Measurements from ENCODE around the gene GLRX.
"Not testable (repeated sequence)": the region's sequence is repeated elsewhere in the genome, so short reads cannot be mapped to it uniquely, and the experiment has no call there.

Gene GLRX, protein sequence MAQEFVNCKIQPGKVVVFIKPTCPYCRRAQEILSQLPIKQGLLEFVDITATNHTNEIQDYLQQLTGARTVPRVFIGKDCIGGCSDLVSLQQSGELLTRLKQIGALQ

GRCh38 chr5:95822542-95823181 is at the start of gene GLRX:
TSS of gene GLRX (minus strand) at chr5:95822726. CDS start at chr5:95822662, 64 bp downstream.
- peak; percentile 57 for DNase-seq
- H3K27me3 Mint-ChIP-seq = no peaks in the 10 kb centered on the region
- peak within 1 kb of the TSS; percentile 90 for H3K4me3 Mint-ChIP-seq
- H3K4me1 Mint-ChIP-seq = peaks cover 72% of the 10 kb centered on the region
- H3K9me3 Mint-ChIP-seq = no peaks in the 10 kb centered on the region
- H3K27ac Mint-ChIP-seq = peak within 1 kb of the TSS; percentile 87
- ATAC-seq = peak; percentile 27
- no peaks in the 10 kb centered on the region for H3K36me3 Mint-ChIP-seq (ENCODE audit: low read depth)

DNA sequence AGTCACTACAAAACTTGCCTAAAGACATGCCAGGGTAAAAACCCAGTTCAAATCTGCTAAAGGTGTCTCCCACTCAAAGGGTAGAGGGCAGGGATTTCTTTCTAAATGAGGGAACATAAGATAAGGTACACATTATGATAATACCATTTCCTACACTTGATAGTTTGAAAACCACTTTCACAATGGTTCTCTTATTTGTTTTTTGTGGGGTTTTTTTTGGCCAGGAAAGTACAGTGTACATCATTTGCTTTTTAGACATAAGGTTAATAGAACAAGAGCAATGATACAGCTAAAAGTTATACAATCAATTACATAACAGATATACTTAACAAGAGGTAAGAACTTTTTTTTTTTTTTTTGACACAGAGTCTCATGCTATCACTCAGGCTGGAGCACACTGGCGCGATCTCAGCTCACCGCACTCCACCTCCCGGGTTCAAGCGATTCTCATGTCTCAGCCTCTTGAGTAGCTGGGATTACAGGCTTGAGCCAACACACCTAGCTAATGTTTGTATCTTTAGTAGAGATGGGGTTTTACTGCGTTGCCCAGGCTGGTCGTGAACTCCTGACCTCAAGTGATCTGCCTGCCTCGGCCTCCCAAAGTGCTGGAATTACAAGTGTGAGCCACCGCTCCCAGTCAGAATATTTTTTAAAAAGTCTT is 48.8 kb upstream of the GLRX start:
- Mint-ChIP-seq H3K4me1 (peaks cover 58% of the 10 kb centered on the region), H3K27ac (peak overlapping the region; percentile 98), H3K36me3 (ENCODE audit: low read depth) (no peaks in the 10 kb centered on the region), H3K4me3 (peak overlapping the region; percentile 63), H3K9me3 (peaks cover 7% of the 10 kb centered on the region), H3K27me3 (no peaks in the 10 kb centered on the region)
- DNase-seq (no peak), ATAC-seq (no peak)

GRCh38 chr5:95870105-95870672 is 47.7 kb upstream of the GLRX start:
- Mint-ChIP-seq H3K27me3 (no peaks in the 10 kb centered on the region), H3K27ac (peak overlapping the region; percentile 98), H3K9me3 (peaks cover 7% of the 10 kb centered on the region), H3K36me3 (ENCODE audit: low read depth) (no peaks in the 10 kb centered on the region), H3K4me3 (peak overlapping the region; percentile 63), H3K4me1 (peaks cover 67% of the 10 kb centered on the region)
- ATAC-seq (peak; percentile 86), DNase-seq (peak; percentile 56)

DNA sequence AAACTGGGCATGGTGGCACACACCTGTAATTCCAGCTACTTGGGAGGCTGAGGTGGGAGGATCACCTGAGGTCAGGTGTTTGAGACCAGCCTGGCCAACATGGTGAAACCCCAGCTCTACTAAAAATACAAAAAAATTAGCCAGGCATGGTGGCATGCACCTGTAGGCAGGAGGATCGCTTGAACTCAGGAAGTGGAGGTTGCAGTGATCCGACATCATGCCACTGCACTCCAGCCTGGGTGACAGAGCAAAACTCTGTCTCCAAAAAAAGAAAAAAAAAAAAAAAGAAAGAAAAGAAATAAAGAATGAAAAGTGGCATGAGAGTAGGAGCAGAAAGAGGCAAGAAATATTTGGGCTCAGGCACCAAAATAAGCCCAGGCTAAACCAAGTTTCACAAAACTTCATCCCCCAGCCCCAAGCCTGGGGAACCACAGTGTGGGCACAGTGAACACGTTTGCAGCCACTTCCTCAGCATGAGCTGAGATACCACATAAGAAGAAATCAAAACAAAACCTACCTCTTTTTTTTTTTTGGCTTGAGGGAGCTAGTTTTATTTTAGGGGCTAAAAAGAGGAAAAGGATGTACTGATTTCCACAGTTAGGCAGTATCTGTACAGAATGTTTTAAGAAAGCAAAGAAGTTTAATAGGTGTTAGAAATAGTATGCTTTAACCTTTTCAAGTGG is 46.8 kb upstream of the GLRX start:
- Mint-ChIP-seq H3K4me1 (peaks cover 75% of the 10 kb centered on the region), H3K27ac (peak overlapping the region; percentile 98), H3K4me3 (peak overlapping the region; percentile 37)
- not testable (repeated sequence) for H3K36me3 Mint-ChIP-seq (ENCODE audit: low read depth); H3K9me3 Mint-ChIP-seq; H3K27me3 Mint-ChIP-seq
- ATAC-seq (peak; percentile 29), DNase-seq (peak; percentile 69)

DNA sequence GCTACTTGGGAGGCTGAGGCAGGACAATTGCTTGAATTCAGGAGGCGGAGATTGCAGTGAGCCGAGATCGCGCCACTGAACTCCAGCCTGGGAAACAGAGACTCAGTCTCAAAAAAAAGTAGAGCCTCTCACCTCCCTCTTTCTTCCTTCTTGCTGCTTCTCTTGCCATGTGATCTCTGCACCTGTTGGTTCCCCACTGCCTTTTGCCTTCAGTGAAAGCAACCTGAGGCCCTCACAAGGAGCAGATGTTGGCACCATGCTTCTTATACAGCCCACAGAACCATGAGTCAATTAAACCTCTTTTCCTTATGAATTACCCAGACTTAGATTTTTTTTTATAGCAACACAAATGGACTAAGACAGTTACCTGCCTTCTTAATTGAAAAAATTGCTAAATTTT is 45.6 kb upstream of the GLRX start:
- DNase-seq = no peak
- Mint-ChIP-seq H3K27me3 (no peaks in the 10 kb centered on the region), H3K4me1 (peaks cover 83% of the 10 kb centered on the region), H3K36me3 (ENCODE audit: low read depth) (no peaks in the 10 kb centered on the region), H3K9me3 (peaks cover 7% of the 10 kb centered on the region), H3K4me3 (no peak overlapping the region), H3K27ac (peak overlapping the region; percentile 10)
- ATAC-seq = no peak

- no peak for ATAC-seq
- no peaks in the 10 kb centered on the region for H3K27me3 Mint-ChIP-seq
- no peak for DNase-seq
- H3K36me3 Mint-ChIP-seq (ENCODE audit: low read depth) = no peaks in the 10 kb centered on the region
- H3K9me3 Mint-ChIP-seq = peaks cover 7% of the 10 kb centered on the region
- peak overlapping the region; percentile 53 for H3K27ac Mint-ChIP-seq
- H3K4me3 Mint-ChIP-seq = no peak overlapping the region
- H3K4me1 Mint-ChIP-seq = peaks cover 92% of the 10 kb centered on the region
Measured at GRCh38 chr5:95866435-95867040, 44.0 kb upstream of the GLRX start.

- peaks cover 7% of the 10 kb centered on the region for H3K9me3 Mint-ChIP-seq
- DNase-seq (no peak), ATAC-seq (no peak)
- H3K27me3 Mint-ChIP-seq = no peaks in the 10 kb centered on the region
- no peaks in the 10 kb centered on the region for H3K36me3 Mint-ChIP-seq (ENCODE audit: low read depth)
- no peak overlapping the region for H3K4me3 Mint-ChIP-seq
- H3K4me1 Mint-ChIP-seq = peaks cover 92% of the 10 kb centered on the region
- no peak overlapping the region for H3K27ac Mint-ChIP-seq
Measured at GRCh38 chr5:95864944-95865504, 42.5 kb upstream of the GLRX start.

- H3K9me3 Mint-ChIP-seq = peaks cover 7% of the 10 kb centered on the region
- no peaks in the 10 kb centered on the region for H3K36me3 Mint-ChIP-seq (ENCODE audit: low read depth)
- DNase-seq = no peak
- H3K27me3 Mint-ChIP-seq = no peaks in the 10 kb centered on the region
- H3K4me1 Mint-ChIP-seq = peaks cover 93% of the 10 kb centered on the region
- no peak for ATAC-seq
- H3K4me3 Mint-ChIP-seq = no peak overlapping the region
- H3K27ac Mint-ChIP-seq = no peak overlapping the region
Measured at GRCh38 chr5:95864456-95864855, 41.9 kb upstream of the GLRX start.

DNA sequence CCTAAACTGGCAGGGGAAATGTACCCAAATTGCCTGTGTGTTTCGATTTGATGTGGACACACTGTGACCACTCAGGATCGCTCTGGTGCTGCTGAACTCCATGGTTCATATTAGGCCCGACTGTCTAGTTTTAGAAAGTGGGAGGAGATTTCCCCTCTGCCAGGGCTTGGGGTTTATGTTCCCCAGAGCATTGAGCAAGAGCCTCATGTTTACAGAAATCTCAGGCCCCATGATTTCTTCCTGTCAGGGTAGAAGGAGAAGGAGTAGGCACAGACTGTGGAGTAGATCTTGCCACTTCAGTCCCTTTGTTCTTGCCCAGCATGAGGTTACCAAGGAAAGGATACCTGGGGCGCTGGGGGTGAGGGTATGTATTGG is 40.8 kb upstream of the GLRX start:
- peaks cover 4% of the 10 kb centered on the region for H3K9me3 Mint-ChIP-seq
- peaks cover 93% of the 10 kb centered on the region for H3K4me1 Mint-ChIP-seq
- no peak overlapping the region for H3K4me3 Mint-ChIP-seq
- H3K27me3 Mint-ChIP-seq = no peaks in the 10 kb centered on the region
- DNase-seq = no peak
- H3K36me3 Mint-ChIP-seq (ENCODE audit: low read depth) = no peaks in the 10 kb centered on the region
- H3K27ac Mint-ChIP-seq = no peak overlapping the region
- no peak for ATAC-seq

- Mint-ChIP-seq H3K9me3 (no peaks in the 10 kb centered on the region), H3K27ac (peak overlapping the region; percentile 83), H3K36me3 (ENCODE audit: low read depth) (no peaks in the 10 kb centered on the region), H3K4me1 (peaks cover 93% of the 10 kb centered on the region), H3K27me3 (no peaks in the 10 kb centered on the region), H3K4me3 (peak overlapping the region; percentile 13)
- ATAC-seq = no peak
- DNase-seq = no peak
Measured at GRCh38 chr5:95862671-95863382, 40.3 kb upstream of the GLRX start.

- Mint-ChIP-seq H3K36me3 (ENCODE audit: low read depth) (no peaks in the 10 kb centered on the region), H3K27ac (peak overlapping the region; percentile 83), H3K27me3 (no peaks in the 10 kb centered on the region), H3K4me3 (peak overlapping the region; percentile 16), H3K4me1 (peaks cover 87% of the 10 kb centered on the region), H3K9me3 (no peaks in the 10 kb centered on the region)
- DNase-seq (peak; percentile 37), ATAC-seq (peak; percentile 30)
Measured at GRCh38 chr5:95861864-95862561, 39.5 kb upstream of the GLRX start.

DNA sequence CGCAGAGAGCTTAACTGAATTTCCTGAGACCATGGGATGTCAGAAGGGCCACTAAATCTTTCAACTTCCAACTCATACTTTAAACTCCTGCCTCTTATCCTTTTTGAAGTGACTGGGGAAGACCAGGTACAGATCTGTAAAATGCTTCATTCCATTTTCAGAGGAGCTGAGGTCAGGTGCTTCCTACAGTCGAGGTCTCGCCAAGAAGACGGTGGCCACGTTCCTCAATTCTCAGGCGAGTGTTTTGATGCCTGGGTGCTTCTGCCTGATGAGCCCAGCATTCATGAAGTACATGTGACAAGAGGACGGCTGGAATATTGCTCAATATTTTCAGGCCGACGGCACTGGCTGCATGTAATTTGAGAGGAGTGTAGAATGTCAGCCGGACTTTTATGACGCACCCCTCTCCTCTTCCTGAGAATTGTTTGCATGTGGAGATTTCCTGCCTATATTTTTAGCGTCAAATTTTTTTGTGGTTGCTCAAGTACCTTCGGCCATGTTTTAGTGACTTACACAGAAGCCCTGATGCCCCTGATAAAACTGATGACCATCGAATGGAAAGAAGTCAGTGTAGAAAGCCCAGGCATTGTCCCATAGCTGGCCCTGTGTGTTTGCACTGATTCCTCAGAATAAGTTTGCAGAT is 38.8 kb upstream of the GLRX start:
- Mint-ChIP-seq H3K4me3 (peak overlapping the region; percentile 16), H3K36me3 (ENCODE audit: low read depth) (no peaks in the 10 kb centered on the region), H3K4me1 (peaks cover 80% of the 10 kb centered on the region), H3K9me3 (no peaks in the 10 kb centered on the region), H3K27ac (peak overlapping the region; percentile 83), H3K27me3 (no peaks in the 10 kb centered on the region)
- ATAC-seq (no peak), DNase-seq (no peak)

DNA sequence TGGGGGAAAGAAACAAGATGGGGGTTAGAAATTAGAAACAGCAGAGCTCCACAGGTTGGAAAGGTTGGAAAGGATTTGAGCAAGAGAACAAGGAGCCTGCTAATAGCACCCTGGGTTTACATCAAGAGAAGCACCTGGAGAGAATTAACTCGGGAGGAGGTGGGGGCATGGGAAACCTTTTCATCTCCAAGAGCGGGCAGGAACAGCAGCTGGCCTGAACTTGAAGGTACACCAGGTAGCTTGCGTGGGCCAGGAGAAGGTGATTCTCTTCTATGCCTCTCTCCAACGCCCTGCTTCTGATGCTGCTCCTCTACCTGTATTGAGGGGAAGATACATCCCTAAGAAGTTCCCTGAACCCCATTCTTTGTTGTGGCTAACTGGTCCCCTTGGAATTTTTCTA is 37.1 kb upstream of the GLRX start:
- Mint-ChIP-seq H3K27ac (peak overlapping the region; percentile 76), H3K9me3 (no peaks in the 10 kb centered on the region), H3K4me3 (no peak overlapping the region), H3K36me3 (ENCODE audit: low read depth) (no peaks in the 10 kb centered on the region), H3K4me1 (peaks cover 65% of the 10 kb centered on the region), H3K27me3 (no peaks in the 10 kb centered on the region)
- DNase-seq = no peak
- no peak for ATAC-seq

Measured in activated naive CD8-positive, alpha-beta T cell treated with anti-CD3 and anti-CD28 coated beads, Interleukin-2, amount 50 U/mL, for 24 hours (primary cell).